Measurements from ENCODE around the gene AREG. TPM values are rescaled to one million over a fixed set of nuclear protein-coding genes. Genes with fewer than 3 reads are reported as not detected.

The AREG gene, protein sequence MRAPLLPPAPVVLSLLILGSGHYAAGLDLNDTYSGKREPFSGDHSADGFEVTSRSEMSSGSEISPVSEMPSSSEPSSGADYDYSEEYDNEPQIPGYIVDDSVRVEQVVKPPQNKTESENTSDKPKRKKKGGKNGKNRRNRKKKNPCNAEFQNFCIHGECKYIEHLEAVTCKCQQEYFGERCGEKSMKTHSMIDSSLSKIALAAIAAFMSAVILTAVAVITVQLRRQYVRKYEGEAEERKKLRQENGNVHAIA
- total RNA-seq = 3.9 and 5.9 TPM in 2 replicates

DNA sequence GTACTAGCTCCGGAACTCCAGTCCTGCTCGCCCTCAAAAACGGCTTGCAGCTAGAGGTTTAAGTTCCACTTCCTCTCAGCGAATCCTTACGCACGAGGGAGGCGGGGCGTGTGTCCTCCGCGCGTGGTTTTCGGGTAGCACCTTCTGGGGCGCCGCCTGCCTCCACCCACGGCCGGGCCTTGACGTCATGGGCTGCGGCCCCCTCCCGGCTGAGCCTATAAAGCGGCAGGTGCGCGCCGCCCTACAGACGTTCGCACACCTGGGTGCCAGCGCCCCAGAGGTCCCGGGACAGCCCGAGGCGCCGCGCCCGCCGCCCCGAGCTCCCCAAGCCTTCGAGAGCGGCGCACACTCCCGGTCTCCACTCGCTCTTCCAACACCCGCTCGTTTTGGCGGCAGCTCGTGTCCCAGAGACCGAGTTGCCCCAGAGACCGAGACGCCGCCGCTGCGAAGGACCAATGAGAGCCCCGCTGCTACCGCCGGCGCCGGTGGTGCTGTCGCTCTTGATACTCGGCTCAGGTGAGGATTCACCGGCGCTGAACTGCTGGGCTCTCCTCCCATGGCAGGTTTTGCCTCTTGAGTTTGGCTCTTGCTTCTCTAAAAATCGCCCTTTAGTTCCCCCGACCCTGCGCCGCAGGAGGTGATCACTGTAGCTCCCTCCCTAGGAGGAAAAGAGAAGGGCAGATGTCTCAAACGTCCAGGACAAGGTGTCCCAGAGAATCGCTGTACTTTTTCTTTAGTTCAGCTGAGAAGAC is at the start of gene AREG:
TSS of gene AREG (plus strand) at position 246 of the 752 bp plus-strand sequence. CDS start at position 456, 210 bp downstream.

Other genes with a start within 250 kb of the AREG start
- gene EPGN, start 136.7 kb upstream of the AREG start, total RNA-seq = 0.38 and 0.85 TPM in 2 replicates
- gene EREG, start 80.0 kb upstream of the AREG start, total RNA-seq = 4.2 and 6.1 TPM in 2 replicates